Measurements from ENCODE around the gene LRRC56. TPM values are rescaled to one million over a fixed set of nuclear protein-coding genes. Genes with fewer than 3 reads are reported as not detected.
A peak's percentile ranks its signal among the peaks of the same experiment; 100 is the strongest.

Gene LRRC56
- total RNA-seq, 1 donor: 0.45 TPM

DNA sequence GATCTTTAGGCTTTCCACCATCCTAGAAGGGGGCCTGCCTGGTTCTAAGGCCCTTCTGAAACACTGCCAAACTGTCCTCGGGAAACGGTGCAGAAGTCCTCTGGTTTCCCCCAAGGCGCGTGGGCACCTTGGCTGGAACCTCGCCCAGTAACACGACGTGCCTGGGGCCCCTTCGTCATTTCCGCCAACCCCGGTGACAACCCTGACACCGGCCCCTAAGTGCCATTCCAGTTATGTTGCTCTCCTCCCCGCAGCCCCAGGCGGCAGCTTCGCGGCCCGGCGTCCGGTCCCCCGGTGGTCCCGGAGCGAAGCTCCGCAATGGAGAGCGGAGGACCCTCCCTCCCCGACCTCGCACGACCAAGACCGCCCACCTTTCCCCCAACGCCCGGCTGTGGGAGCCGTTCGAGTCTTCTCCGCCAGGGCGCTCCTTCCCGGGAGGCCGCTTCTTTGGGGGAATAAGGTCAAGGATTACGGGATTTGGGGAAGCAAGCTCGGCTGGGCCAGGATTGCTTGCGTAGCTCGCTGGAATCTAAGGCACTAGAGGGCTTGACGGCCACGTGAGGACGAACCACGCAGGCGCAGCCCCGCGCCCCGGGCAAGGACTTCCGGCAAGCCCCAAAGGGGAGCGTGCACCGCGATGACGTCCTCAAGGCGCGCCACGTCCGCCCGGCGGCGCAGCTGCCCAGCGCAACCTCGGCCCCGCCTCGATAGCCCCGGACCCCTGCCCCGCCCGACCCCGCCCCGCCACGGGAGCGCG lies 30.9 kb upstream of the LRRC56 start:
- no peak for TF ChIP-seq CTCF (IDR thresholded peaks at IDR 0.05; ENCODE audit: insufficient read depth, low read length)
- DNase-seq (ENCODE audit: low read depth): peak; percentile 98
- peak overlapping the region; percentile 95 for H3K4me3 ChIP-seq (ENCODE audit: low read depth, low read length)

DNA sequence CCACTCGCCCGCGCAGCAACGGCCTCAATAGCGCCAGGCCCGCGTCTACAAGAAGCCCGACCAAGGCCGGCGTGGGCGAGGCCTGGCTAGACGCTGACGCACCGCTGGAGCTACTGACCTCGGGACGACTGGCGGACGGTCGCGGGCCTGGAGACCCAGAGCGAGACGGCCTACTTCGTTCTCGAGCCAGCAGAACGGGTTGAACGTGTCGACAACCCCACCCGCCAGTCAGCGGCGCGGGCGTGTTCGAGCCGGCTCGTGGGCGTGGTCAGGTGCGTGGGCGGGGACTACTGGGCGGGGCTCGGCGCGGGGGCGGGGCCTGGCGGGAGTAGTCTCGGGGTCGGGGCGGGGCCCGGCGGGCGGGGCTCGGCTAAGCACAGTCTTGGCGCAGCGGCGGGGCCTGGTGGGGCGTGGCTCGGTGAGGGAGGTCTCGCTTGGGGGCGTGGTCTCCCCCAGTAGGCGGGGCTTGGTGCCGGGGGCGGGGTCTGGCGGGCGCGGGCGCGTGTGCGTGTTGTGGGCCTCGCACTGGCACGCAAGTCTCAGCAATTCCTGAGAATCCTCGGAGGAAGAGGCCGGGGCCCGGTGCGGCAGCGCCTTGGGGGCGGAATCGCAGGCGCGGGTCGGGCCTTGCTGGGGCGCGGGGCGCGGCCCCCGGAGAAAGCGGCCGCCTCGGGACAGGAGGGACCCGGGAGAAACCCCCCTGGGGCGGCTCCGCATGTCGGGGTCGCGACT lies 30.2 kb upstream of the LRRC56 start, which contains the start of gene RNH1:
RNH1 (minus strand) TSS at position 248 of the 732 bp plus-strand sequence. CDS start 5,080 bp downstream, outside the sequence.
- peak; percentile 96 for DNase-seq (ENCODE audit: low read depth)
- TF ChIP-seq CTCF (IDR thresholded peaks at IDR 0.05; ENCODE audit: insufficient read depth, low read length): no peak
- H3K4me3 ChIP-seq (ENCODE audit: low read depth, low read length): peak within 1 kb of the TSS; percentile 95

GRCh38 chr11:507727-508515 lies 29.4 kb upstream of the LRRC56 start:
- no peak for DNase-seq (ENCODE audit: low read depth)
- peak overlapping the region; percentile 75 for H3K4me3 ChIP-seq (ENCODE audit: low read depth, low read length)
- no peak for TF ChIP-seq CTCF (IDR thresholded peaks at IDR 0.05; ENCODE audit: insufficient read depth, low read length)

- no peak for DNase-seq (ENCODE audit: low read depth)
- no peak for TF ChIP-seq CTCF (IDR thresholded peaks at IDR 0.05; ENCODE audit: insufficient read depth, low read length)
- H3K4me3 ChIP-seq (ENCODE audit: low read depth, low read length): no peak overlapping the region
These were observed 28.4 kb upstream of the LRRC56 start for GRCh38 chr11:508956-509355.

DNA sequence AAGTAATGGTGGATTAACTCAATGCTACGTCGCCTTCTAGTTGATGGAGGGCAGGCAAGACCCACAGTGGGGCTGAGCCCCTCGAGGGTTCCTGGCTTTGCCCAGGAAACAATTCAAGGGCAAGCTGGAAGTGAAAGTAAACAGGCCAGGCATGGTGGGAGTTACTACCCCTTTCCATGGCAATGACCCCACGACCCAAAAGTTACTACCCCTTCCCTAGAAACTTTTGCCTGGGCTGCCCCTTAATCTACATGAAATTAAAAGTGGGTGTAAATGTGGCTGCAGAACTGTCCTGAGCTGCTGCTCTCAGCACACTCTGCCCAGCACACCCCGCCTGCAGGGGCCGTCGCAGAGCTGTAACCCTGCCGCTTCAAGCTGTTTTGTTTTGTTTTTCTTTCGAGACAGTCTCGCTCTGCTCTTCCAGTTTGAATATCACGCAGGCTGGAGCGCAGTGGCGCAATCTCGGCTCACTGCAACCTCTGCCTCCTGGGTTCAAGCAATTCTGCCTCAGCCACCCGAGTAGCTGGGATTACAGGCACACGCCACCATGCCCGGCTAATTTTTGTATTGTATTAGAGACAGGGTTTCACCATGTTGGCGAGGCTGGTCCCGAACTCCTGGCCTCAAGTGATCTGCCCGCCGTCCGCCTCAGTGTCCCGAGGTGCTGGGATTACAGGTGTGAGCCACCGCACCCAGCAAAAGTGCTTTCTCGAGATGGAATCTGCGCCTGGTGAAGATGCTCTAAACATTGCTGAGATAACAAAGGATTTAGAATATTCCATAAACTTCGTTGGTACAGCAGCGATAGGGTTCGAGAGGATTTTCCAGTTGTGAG lies 24.3 kb upstream of the LRRC56 start:
- H3K4me3 ChIP-seq (ENCODE audit: low read depth, low read length): no peak overlapping the region
- no peak for TF ChIP-seq CTCF (IDR thresholded peaks at IDR 0.05; ENCODE audit: insufficient read depth, low read length)
- no peak for DNase-seq (ENCODE audit: low read depth)

DNA sequence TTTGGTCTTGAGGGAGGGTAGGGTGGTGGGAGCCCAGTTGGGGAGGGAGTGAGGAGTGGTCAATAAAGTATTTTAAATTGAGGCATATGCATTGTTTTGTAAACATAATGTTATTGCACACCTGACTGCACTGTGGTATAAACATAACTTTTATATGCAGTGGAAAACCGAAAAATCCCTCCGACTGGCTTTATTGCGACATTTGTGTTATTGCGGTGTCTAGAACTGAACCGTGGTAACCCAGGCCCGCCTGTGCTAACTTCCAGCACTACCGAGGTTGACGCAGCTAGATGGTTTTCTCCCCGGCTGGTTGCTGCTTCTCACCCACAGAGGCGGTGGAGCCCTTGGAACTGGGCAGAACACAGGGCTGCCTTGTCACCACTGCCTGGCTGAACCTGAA lies 22.7 kb upstream of the LRRC56 start:
- DNase-seq (ENCODE audit: low read depth): no peak
- no peak overlapping the region for H3K4me3 ChIP-seq (ENCODE audit: low read depth, low read length)
- no peak for TF ChIP-seq CTCF (IDR thresholded peaks at IDR 0.05; ENCODE audit: insufficient read depth, low read length)

All from fibroblast of the aortic adventitia (primary cell).